Mesenteric fat pad (tissue), 1 donor: ENCODE data around the gene PSD4. TPM values are rescaled to one million over a fixed set of nuclear protein-coding genes. Genes with fewer than 3 reads are reported as not detected.

Source experiments
- DNase-seq: peaks from one replicate; pipeline ENCODE4 v3.0.0-alpha.2; 2020; ENCODE audit warnings: low spot score
- total RNA-seq: library from RNA; stranded (reverse); fragmentation: NEBNext Ultra II Directional; extraction: Animal tissue kit (Norgen Biotek cat#: 25700); gene quantifications from one replicate; pipeline ENCODE4 v1.2.1, GENCODE V29; 2021
- donor health status: DM: yes; HTN: yes; CAD: no.

The PSD4 gene
- total RNA-seq, 1 donor from 2014 or later, result 13.2 TPM

- peak; percentile 88 for DNase-seq
These were observed 6.4 kb upstream of the PSD4 start for GRCh38 chr2:113167115-113167932.

- peak; percentile 24 for DNase-seq
These were observed 5.8 kb upstream of the PSD4 start for GRCh38 chr2:113167962-113168340.

DNA sequence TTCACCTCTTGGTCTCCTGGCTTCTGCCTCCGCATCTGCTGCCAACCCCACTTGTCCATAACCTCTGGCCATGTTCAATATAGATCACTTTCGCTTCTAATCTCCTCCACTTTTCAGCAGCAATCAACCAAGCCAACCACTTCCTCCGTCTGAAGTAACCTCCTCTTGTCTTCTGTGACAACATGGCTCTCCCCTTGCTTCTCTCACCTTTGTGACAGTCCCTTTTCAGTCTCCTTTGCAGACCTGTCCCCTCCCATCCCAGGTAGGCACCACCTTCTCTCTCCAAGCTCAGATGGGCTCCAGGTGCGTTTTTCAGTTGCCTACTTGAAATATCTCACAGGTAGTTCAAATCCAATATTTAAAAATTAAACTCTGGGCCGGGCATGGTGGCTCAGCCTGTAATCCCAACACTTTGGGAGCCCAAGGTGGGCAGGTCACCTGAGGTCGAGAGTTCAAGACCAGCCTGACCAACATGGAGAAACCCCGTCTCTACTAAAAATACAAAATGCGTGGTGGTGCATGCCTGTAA lies 4.7 kb upstream of the PSD4 start:
- no peak for DNase-seq

DNA sequence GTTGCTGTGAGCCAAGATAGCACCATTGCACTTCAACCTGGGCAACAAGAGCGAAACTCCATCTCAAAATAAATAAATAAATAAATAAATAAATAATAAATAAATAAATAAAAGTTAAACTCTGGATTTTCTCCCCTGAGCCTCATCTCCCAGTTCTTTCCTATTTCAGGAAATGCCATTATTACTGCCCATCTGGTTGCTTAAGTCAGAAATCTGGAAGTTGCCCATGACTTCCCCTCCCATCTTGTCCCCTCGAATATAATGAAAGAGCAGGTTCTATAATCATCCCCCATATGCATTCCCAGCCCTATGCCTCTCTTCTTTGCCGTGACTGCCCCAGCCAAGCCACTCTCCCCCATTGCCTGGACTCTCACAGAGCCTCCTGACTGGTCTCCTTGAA lies 4.2 kb upstream of the PSD4 start:
- no peak for DNase-seq

DNA sequence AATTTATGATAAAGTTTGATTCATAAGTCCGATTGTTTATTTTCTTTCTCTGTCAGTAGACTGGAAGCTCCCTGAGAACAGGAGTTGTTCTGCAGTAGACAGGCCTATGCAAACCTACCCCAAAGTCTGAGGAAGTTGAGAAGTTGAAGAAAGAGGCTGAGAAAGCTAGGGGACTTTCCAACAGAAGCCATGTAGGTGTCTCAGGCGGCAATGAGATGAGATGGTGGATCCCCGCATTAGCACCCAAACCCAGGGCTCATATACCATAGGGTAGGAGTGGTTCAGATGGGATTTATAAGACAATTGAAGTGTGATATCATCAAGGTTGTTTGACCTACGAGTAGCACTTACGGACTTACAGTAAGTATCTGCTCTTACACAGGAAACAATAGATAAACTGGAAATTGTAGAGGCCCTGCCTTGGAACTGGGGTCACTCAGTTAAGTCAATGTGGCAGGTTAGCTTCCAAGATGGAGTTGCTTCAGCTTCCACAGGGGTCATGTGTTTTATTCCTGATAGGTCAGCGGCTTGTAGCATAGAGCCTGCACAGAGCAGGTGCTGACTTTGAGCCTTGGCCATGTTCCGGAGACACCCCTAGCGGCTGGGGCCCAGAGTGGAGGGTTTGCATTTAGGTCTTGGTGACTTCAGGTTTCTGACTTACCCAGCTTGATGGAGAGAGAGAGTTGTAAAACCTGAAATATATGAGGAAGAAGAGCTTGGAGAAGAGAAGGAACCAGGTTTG lies 2.3 kb upstream of the PSD4 start:
- DNase-seq, result peak; percentile 51

DNA sequence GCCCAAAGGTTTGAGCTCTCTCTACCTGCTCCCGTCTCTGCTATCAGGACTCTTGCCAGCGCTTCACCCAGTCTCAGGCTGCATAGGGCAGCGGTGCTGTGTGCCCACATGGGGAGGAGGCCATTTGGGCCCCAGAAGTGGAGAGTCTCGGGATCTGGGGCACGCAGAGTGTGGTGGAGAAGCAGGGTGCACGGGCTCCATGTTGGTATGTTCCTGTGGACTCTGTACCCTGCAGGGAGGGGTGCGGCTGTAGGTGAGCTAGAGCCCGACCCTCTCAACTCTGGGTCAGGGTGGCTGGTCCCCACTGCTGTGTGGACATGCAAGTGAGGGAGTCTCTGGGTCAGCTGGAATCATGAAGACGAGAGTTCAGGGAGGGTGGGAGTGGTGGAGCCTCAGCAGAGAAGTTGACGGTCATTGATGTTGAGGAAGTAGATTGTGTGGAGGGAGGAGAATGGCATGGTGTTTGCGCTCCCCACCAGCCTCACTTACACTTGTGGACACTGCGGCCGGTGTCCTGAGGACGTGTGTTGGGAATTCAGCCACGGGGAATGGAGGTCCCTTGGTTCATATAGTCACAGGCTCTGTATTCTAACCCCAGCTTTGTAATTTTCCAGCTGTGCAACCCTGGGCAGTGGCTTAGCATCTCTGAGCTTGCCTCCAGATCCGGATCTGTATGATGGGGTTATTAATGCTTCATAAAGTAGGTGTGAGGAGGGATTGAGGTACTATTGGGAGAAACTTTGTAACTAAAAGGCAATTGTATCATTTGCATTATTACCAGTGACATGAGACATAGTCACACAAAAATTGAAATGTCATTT lies 840 bp upstream of the PSD4 start:
- DNase-seq, result peak; percentile 69

- DNase-seq, result peak; percentile 20
These were observed 592 bp downstream of the PSD4 start for GRCh38 chr2:113174376-113174750.

DNA sequence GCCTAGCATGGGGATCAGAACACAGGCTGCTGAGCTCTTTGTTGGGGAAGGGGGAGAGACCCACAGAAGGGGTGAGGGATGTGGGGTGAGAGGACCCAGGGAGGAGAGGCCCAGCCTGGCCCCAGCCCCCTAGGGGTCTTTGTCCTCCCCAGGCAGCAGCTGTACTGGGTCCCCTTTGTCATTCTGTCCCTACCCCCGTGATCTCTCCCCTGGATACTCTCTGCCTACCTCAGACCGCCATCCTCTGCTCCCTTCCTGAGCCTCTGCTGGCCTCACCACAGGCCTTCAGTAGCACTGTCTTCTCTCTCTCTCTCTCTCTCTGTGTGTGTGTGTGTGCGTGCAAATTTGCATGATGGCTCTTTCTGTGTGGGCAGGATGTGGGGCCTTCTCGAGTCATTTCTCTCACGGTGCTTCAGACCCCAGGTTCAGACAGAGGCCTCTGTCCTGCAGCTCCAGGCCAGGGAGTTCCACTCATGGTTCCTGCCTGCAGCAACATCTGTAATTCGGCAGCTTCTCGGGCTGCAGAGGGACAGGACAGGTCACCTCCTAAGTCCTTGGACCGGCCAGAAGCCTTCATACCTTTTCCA lies 1.4 kb downstream of the PSD4 start:
- peak; percentile 83 for DNase-seq

- peak; percentile 26 for DNase-seq
These were observed 2.2 kb downstream of the PSD4 start for GRCh38 chr2:113175736-113176695.

DNA sequence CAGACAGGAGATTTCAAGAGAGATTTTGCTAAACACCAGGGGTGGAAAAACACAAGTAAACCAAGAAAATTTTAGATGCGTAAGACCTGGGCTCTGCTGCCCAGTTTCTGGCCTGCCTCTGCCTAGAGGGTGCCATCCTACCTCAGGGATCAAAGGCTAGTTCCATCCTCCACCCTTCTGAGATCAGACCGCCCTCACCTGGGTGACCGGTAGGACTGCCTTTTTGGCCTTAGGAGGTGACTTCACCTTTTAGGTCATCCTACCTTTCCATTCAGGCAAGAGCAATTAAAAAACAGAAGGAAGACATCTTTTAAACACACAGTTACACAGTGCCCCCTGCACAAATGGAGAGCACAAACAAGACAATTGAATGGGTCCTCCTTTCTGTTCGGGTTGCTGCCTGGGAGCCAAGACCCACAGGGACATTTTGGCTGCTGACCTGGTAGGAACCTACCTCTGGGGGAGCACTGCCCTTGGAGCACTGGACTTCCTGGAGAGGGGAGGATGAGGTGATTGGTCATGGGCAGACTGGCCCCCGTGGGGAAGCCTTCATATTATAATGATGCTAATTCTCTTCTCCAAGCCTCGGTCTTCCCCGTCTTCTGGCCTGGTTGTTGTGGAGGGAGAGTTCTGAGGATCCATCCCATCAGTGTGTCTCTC lies 3.1 kb downstream of the PSD4 start:
- DNase-seq, result peak; percentile 62

DNA sequence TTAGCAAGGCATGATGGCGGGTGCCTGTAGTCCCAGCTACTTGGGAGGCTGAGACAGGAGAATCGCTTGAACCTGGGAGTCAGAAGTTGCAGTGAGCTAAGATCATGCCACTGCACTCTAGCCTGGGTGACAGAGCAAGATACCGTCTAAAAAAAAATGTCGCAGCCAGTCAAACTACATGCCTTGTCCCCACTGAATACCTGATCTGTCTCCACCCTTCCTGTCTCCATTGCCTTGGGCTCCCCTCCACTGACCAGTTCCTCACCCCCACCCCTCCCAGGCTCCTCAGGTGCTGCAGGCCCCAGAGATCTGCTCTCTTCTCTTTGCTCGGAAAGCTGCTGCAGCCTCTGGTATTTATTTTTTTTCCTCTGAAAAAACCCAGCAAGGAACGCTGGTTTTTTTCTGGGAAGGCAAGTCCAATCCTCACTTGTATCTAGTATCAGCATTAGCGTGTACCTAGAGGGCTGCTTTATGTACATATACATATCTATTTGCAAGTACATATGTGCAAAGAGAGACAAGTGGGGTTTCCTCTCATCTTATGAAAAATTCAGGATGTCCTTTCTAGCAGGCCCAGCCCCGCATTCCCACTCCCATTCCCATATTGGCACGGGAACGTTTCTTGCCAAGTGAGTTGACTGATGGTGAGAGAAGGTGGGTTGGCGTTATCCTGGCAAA lies 4.4 kb downstream of the PSD4 start:
- no peak for DNase-seq

DNA sequence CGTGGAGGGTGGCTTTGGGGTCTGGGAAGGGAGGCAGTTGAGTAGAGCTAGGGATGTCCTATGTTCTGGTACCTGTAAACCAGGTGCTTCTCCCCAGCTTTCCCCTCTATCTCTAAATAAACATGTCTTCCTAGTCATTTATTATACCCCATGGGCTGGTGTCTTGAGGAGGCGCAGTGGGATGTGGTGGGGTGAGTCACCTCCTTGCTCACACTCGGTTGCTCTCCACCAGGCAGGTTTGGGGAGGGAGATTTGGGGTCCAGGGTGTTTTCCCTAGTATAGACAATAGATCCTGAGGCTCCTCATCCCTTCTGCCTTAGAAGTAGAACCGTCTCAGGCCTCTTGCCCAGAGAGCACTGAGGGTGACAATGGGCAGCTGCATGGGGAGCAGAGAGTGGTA lies 5.1 kb downstream of the PSD4 start:
- DNase-seq, result peak; percentile 41

- peak; percentile 35 for DNase-seq
These were observed 5.8 kb downstream of the PSD4 start for GRCh38 chr2:113179446-113180045.

GRCh38 chr2:113180131-113180946 lies 6.6 kb downstream of the PSD4 start:
- DNase-seq, result no peak

DNA sequence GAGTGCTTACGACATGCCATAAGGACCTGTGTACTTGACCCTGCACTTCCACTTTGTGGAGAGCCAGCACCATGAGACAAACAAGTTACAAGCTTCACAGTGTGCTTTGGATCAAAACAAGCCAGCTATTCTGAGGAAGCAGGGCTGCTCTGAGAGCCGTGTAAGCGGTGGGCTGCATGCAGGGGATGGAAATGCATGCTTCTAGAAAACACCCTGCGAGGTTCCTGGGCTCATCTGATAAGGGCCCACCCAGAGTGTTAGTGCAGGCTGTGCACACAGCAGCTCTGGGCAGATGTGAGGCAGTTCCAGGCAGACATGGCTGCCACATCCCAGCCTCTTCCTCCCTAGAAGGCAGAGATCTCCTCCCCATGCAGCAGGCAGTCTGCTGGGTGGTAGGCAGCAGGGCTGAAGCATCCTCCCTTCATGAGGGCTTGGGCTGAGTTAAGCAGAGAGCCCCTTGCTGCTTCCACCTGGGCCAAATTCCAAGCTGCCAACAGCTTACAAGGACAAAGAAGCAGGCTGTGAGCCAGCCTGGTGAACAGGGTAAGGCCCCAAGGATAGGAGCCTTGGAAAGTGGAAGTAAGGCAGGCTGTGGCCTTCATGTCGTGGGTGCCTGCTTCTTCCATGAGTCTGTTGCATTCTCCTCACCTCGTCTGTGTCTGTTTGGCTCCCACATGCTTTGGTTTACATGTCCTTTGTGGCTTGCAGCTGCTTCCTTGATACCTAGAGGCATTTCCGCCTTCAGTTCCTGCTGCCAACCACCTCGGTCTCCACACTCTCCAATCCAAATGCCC lies 7.7 kb downstream of the PSD4 start:
- DNase-seq, result no peak

GRCh38 chr2:113182471-113183260 lies 8.9 kb downstream of the PSD4 start:
- no peak for DNase-seq
